ENCODE data around the gene RASL11B. TPM values are rescaled to one million over a fixed set of nuclear protein-coding genes. Genes with fewer than 3 reads are reported as not detected.

Gene RASL11B
- total and polyA plus RNA-seq, 10 of the 15 experiments (the other 5 are each of a cell fraction or from before 2014, with no cell fraction given): 0.06 to 0.45 (median 0.08) TPM; not detected in 5

GRCh38 chr4:52842792-52843191, 19.3 kb upstream of the RASL11B start:
- no peak for FAIRE-seq
- in situ Hi-C loops (cut with MboI): no loop called here

GRCh38 chr4:52843351-52843750, 18.8 kb upstream of the RASL11B start:
- H3K4me1 ChIP-seq (ENCODE audit: control insufficient read depth, insufficient read depth, low read length): no peaks in the 10 kb centered on the region
- ChIA-PET SMC1A (ENCODE audit: uncharacterized antibody, unreplicated experiment) (no interaction called here), CTCF (interaction anchor here (1.1 kb wide), 1 partner anchor 68 kb away, joined by 3 read pairs; no protein-coding TSS in a partner anchor), POLR2A (interaction anchor here (0.6 kb wide), 1 partner anchor 1294 kb away, joined by 4 read pairs; no protein-coding TSS in a partner anchor), RAD21 (ENCODE audit: unreplicated experiment) (no interaction called here)
- FAIRE-seq: no peak
- no peaks in the 10 kb centered on the region for H4K20me1 ChIP-seq (ENCODE audit: control insufficient read depth, insufficient read depth)
- ATAC-seq: no peak
- no peak overlapping the region for H3K4me2 ChIP-seq (ENCODE audit: control insufficient read depth, insufficient read depth)
- WGBS (ENCODE audit: insufficient coverage, insufficient replicate concordance, low lambda C conversion rate, missing lambda C conversion rate): 92% methylated on average over 2 of the region's 2 CpGs
- no peak overlapping the region for H2AFZ ChIP-seq (ENCODE audit: control insufficient read depth, low read depth, low read length)
- no peaks in the 10 kb centered on the region for H3K9me3 ChIP-seq (replicated peaks; ENCODE audit: control insufficient read depth, insufficient read depth, low read length)
- BruUV-seq (replicated peaks): no TSS peak
- no peak overlapping the region for H3K9ac ChIP-seq (ENCODE audit: control insufficient read depth, insufficient read depth, low read length)
- intact Hi-C loops (cut with micrococcal nuclease; ENCODE audit: unreplicated experiment): no loop called here
- no peak overlapping the region for H3K27ac ChIP-seq (ENCODE audit: control insufficient read depth, insufficient read depth)
- H3K4me3 ChIP-seq: no peak overlapping the region
- in situ Hi-C loops (cut with MboI): no loop called here
- H3K27me3 ChIP-seq (replicated peaks in 1 of 2; ENCODE audit: control insufficient read depth in 2 of 2, insufficient read depth in 2 of 2, low read length in 1 of 2): no peaks in the 10 kb centered on the region
- no peaks in the 10 kb centered on the region for H3K36me3 ChIP-seq (ENCODE audit: control insufficient read depth in 2 of 2, insufficient read depth in 2 of 2, low read length in 1 of 2)
- H3K79me2 ChIP-seq (ENCODE audit: control insufficient read depth, insufficient read depth, low read length): no peaks in the 10 kb centered on the region
- no peak for DNase-seq (ENCODE audit: low read depth, low spot score)
- no peak for TF ChIP-seq POU2F2 (IDR thresholded peaks at IDR 0.05; ENCODE audit: borderline replicate concordance, low read depth, low read length)
- no peak for TF ChIP-seq NFXL1 (IDR thresholded peaks at IDR 0.05; ENCODE audit: borderline replicate concordance)
- no peak for TF ChIP-seq POLR2AphosphoS2 (IDR thresholded peaks at IDR 0.05; ENCODE audit: low read depth, low read length)
- no peak for TF ChIP-seq BACH1 (IDR thresholded peaks at IDR 0.05; ENCODE audit: borderline replicate concordance)
- no peak for TF ChIP-seq STAT3 (IDR thresholded peaks at IDR 0.05; ENCODE audit: low read depth, low read length)
- no peak for TF ChIP-seq ELK1 (IDR thresholded peaks at IDR 0.05; ENCODE audit: low read depth, low read length)
- TF ChIP-seq ZNF207 (IDR thresholded peaks at IDR 0.05; ENCODE audit: borderline replicate concordance): no peak
- TF ChIP-seq NFYA (IDR thresholded peaks at IDR 0.05; ENCODE audit: borderline replicate concordance, low read depth, low read length): no peak
- TF ChIP-seq NRF1 (conservative IDR thresholded peaks at IDR 0.05; ENCODE audit: low read depth, low read length): no peak
- TF ChIP-seq POLR2A (IDR thresholded peaks at IDR 0.05; ENCODE audit: low read depth, low read length): no peak
- TF ChIP-seq MXI1 (IDR thresholded peaks at IDR 0.05; ENCODE audit: low read depth, low read length): no peak

More at GRCh38 chr4:52842792-52843191, 19.3 kb upstream of the RASL11B start:
- Histone ChIP-seq H4K20me1 (ENCODE audit: control insufficient read depth, insufficient read depth) (no peaks in the 10 kb centered on the region), H3K36me3 (ENCODE audit: control insufficient read depth in 2 of 2, insufficient read depth in 2 of 2, low read length in 1 of 2) (no peaks in the 10 kb centered on the region), H3K9me3 (replicated peaks; ENCODE audit: control insufficient read depth, insufficient read depth, low read length) (no peaks in the 10 kb centered on the region), H3K79me2 (ENCODE audit: control insufficient read depth, insufficient read depth, low read length) (no peaks in the 10 kb centered on the region), H3K4me2 (ENCODE audit: control insufficient read depth, insufficient read depth) (no peak overlapping the region), H3K4me3 (no peak overlapping the region), H3K27ac (ENCODE audit: control insufficient read depth, insufficient read depth) (no peak overlapping the region), H3K27me3 (replicated peaks in 1 of 2; ENCODE audit: control insufficient read depth in 2 of 2, insufficient read depth in 2 of 2, low read length in 1 of 2) (no peaks in the 10 kb centered on the region), H3K4me1 (ENCODE audit: control insufficient read depth, insufficient read depth, low read length) (no peaks in the 10 kb centered on the region), H2AFZ (ENCODE audit: control insufficient read depth, low read depth, low read length) (no peak overlapping the region), H3K9ac (ENCODE audit: control insufficient read depth, insufficient read depth, low read length) (no peak overlapping the region)
- ChIA-PET POLR2A (interaction anchor here (0.6 kb wide), 1 partner anchor 1295 kb away, joined by 4 read pairs; no protein-coding TSS in a partner anchor), RAD21 (ENCODE audit: unreplicated experiment) (no interaction called here), SMC1A (ENCODE audit: uncharacterized antibody, unreplicated experiment) (interaction anchor here (1.1 kb wide), 1 partner anchor 17 kb away, joined by 3 read pairs; no protein-coding TSS in a partner anchor), CTCF (interaction anchor here (1.1 kb wide), 1 partner anchor 69 kb away, joined by 3 read pairs; no protein-coding TSS in a partner anchor)
- ATAC-seq (peak; percentile 15; the same call in 1 of the 3 replicates), DNase-seq (ENCODE audit: low read depth, low spot score) (no peak)
- intact Hi-C loops (cut with micrococcal nuclease; ENCODE audit: unreplicated experiment): no loop called here
- 34% methylated on average over 3 of the region's 3 CpGs for WGBS (ENCODE audit: insufficient coverage, insufficient replicate concordance, low lambda C conversion rate, missing lambda C conversion rate)
- BruUV-seq (replicated peaks): no TSS peak
- TF ChIP-seq ELK1 (IDR thresholded peaks at IDR 0.05; ENCODE audit: low read depth, low read length) (no peak), MTA3 (IDR thresholded peaks at IDR 0.05; ENCODE audit: borderline replicate concordance, low read length) (no peak), SPI1 (IDR thresholded peaks at IDR 0.05; ENCODE audit: borderline replicate concordance, insufficient read depth, low read depth, low read length) (peak; percentile 9; the same call in 1 of the 2 replicates), ZNF217 (IDR thresholded peaks at IDR 0.05) (no peak), GABPA (IDR thresholded peaks at IDR 0.05; ENCODE audit: low read depth) (no peak), FOS (IDR thresholded peaks at IDR 0.05; ENCODE audit: borderline replicate concordance, extremely low read depth, insufficient read length) (no peak), HDAC2 (IDR thresholded peaks at IDR 0.05) (no peak)
